CD4-positive, alpha-beta memory T cell (primary cell): ENCODE results near the gene L2HGDH. TPM values are rescaled to one million over a fixed set of nuclear protein-coding genes. Genes with fewer than 3 reads are reported as not detected.

Source experiments
- CTCF ChIA-PET: fragments of 350-600 bp; sonication (Branson Sonifier 250); formaldehyde crosslinking; loops from one replicate; lab custom pipeline; 2021; ENCODE audit warnings: inconsistent platforms; ENCODE audit not compliant: partially characterized antibody; lab: Charles Lee
- POLR2A ChIA-PET: fragments of 350-600 bp; sonication (Branson Sonifier 250); formaldehyde crosslinking; loops from one replicate; lab custom pipeline; 2021; ENCODE audit not compliant: partially characterized antibody; lab: Charles Lee
- DNase-seq, 5 donors: peaks; one replicate each; pipeline versions ENCODE4 v3.0.0 to v3.0.0-alpha.2; 2020 to 2022; ENCODE audit warnings: mixed read lengths in 1 of 5
- H3K27ac ChIP-seq: one replicate; pipeline ENCODE4 v1.7.0; 2013; ENCODE audit warnings: low read depth, low read length
- H3K27me3 ChIP-seq: 2 replicates; pipeline ENCODE4 v1.7.0; 2013; ENCODE audit warnings: mild to moderate bottlenecking, low read length, moderate library complexity; ENCODE audit not compliant: insufficient read depth
- H3K36me3 ChIP-seq: 2 replicates; pipeline ENCODE4 v1.7.0; 2013; ENCODE audit warnings: mild to moderate bottlenecking, low read length, moderate library complexity; ENCODE audit not compliant: insufficient read depth
- H3K4me1 ChIP-seq: 2 replicates; pipeline ENCODE4 v1.7.0; 2013; ENCODE audit warnings: mild to moderate bottlenecking, low read length, moderate library complexity; ENCODE audit not compliant: insufficient read depth
- H3K4me3 ChIP-seq, 2 donors: one replicate each; pipeline ENCODE4 v1.7.0; 2013; ENCODE audit warnings: low read length in 2 of 2, mild to moderate bottlenecking in 1 of 2
- H3K9me3 ChIP-seq, 2 donors: one replicate each; pipeline ENCODE4 v1.7.0; 2013; ENCODE audit warnings: low read length in 2 of 2, control low read depth in 1 of 2; ENCODE audit not compliant: control insufficient read depth in 1 of 2
- H3K27ac Mint-ChIP-seq, 7 donors: one replicate each; pipeline ENCODE4 v1.8.0; 2020 to 2021; ENCODE audit warnings: mixed read lengths in 7 of 7, mild to moderate bottlenecking in 6 of 7, inconsistent platforms in 3 of 7, moderate library complexity in 3 of 7
- H3K27me3 Mint-ChIP-seq, 2 donors: one replicate each; pipeline ENCODE4 v1.8.0; 2020 to 2021; ENCODE audit warnings: mixed read lengths in 2 of 2
- H3K36me3 Mint-ChIP-seq, 2 donors: one replicate each; pipeline ENCODE4 v1.8.0; 2020 to 2021; ENCODE audit warnings: mixed read lengths in 2 of 2, inconsistent platforms in 1 of 2, mild to moderate bottlenecking in 1 of 2
- H3K4me1 Mint-ChIP-seq, 4 donors: one replicate each; pipeline ENCODE4 v1.8.0; 2020 to 2021; ENCODE audit warnings: mixed read lengths in 4 of 4, mild to moderate bottlenecking in 1 of 4
- H3K4me3 Mint-ChIP-seq, 8 donors: one replicate each; pipeline ENCODE4 v1.8.0; 2020 to 2021; ENCODE audit warnings: mixed read lengths in 8 of 8, mild to moderate bottlenecking in 7 of 8, moderate library complexity in 6 of 8, inconsistent platforms in 3 of 8
- H3K9me3 Mint-ChIP-seq, 8 donors: one replicate each; pipeline ENCODE4 v1.8.0; 2020 to 2021; ENCODE audit warnings: mixed read lengths in 8 of 8, mild to moderate bottlenecking in 5 of 8, inconsistent platforms in 3 of 8, moderate library complexity in 1 of 8
- intact Hi-C: fragments of 100-400 bp; cut with micrococcal nuclease; formaldehyde crosslinking; loops from one replicate; pipeline ENCODE4 v1.15.1; 2023
- polyA plus RNA-seq, 2 donors: library from polyadenylated mRNA; unstranded; fragments of 300-500 nt; fragmentation: Illumina TruSeq; gene quantifications; one replicate each; pipeline ENCODE4 v1.2.3, GENCODE V29; 2021
- total RNA-seq, 2 experiments: library from RNA; stranded (reverse); gene quantifications; one replicate each; pipeline ENCODE4 v1.2.3, GENCODE V29; 2021

L2HGDH gene
- total and polyA plus RNA-seq, 4 experiments from 2014 or later = 3.0 to 6.1 (median 5.2) TPM

- H3K27me3 Mint-ChIP-seq = no peaks in the 10 kb centered on the region
- no peak for DNase-seq
- peaks cover 23 to 37% (median 29%) of the 10 kb centered on the region in 4 donors for H3K4me1 Mint-ChIP-seq
- no peak overlapping the region for H3K27ac ChIP-seq
- peaks cover 6% of the 10 kb centered on the region in 2 donors for H3K36me3 Mint-ChIP-seq
- no peaks in the 10 kb centered on the region for H3K9me3 Mint-ChIP-seq
- no peaks in the 10 kb centered on the region for H3K9me3 ChIP-seq
- POLR2A ChIA-PET = no interaction called here
- no peaks in the 10 kb centered on the region for H3K4me1 ChIP-seq
- no peak overlapping the region for H3K27ac Mint-ChIP-seq
- intact Hi-C loops = loop anchor here (2.0 kb wide), 1 partner anchor 15 kb away; the partner anchor contains the start of gene SOS2
- no peak overlapping the region for H3K4me3 Mint-ChIP-seq
- CTCF ChIA-PET = no interaction called here
- no peaks in the 10 kb centered on the region for H3K36me3 ChIP-seq
- H3K27me3 ChIP-seq = no peaks in the 10 kb centered on the region
- no peak overlapping the region for H3K4me3 ChIP-seq
These were observed 96.6 kb downstream of the L2HGDH start for GRCh38 chr14:50215416-50215815.

GRCh38 chr14:50213795-50214194 is 98.2 kb downstream of the L2HGDH start:
- Mint-ChIP-seq H3K4me3 (no peak overlapping the region), H3K27me3 (no peaks in the 10 kb centered on the region), H3K36me3 (peaks cover 4% of the 10 kb centered on the region in 2 donors), H3K4me1 (peaks cover 16 to 38% (median 23%) of the 10 kb centered on the region in 4 donors), H3K27ac (no peak overlapping the region), H3K9me3 (no peaks in the 10 kb centered on the region)
- ChIA-PET POLR2A (interaction anchor here (1.1 kb wide), 1 partner anchor 15 kb away, joined by 3 read pairs; no protein-coding TSS in a partner anchor), CTCF (no interaction called here)
- intact Hi-C loops = loop anchor here (2.0 kb wide), 1 partner anchor 17 kb away; the partner anchor contains the start of gene SOS2
- no peak overlapping the region for H3K27ac ChIP-seq
- no peaks in the 10 kb centered on the region for H3K4me1 ChIP-seq
- H3K9me3 ChIP-seq = no peaks in the 10 kb centered on the region
- H3K27me3 ChIP-seq = no peaks in the 10 kb centered on the region
- H3K4me3 ChIP-seq = no peak overlapping the region
- DNase-seq = no peak
- no peaks in the 10 kb centered on the region for H3K36me3 ChIP-seq

GRCh38 chr14:50212726-50213125 is 99.3 kb downstream of the L2HGDH start:
- ChIA-PET CTCF (no interaction called here), POLR2A (no interaction called here)
- Histone ChIP-seq H3K27me3 (no peaks in the 10 kb centered on the region), H3K27ac (no peak overlapping the region), H3K4me3 (no peak overlapping the region), H3K4me1 (no peaks in the 10 kb centered on the region), H3K9me3 (no peaks in the 10 kb centered on the region), H3K36me3 (no peaks in the 10 kb centered on the region)
- Mint-ChIP-seq H3K27ac (peak overlapping the region in 2 of 7 donors; percentile 3 to 8), H3K36me3 (peaks cover 0 to 4% of the 10 kb centered on the region in 2 donors), H3K4me3 (no peak overlapping the region), H3K27me3 (no peaks in the 10 kb centered on the region), H3K9me3 (no peaks in the 10 kb centered on the region), H3K4me1 (peaks cover 15 to 34% (median 19%) of the 10 kb centered on the region in 4 donors)
- intact Hi-C loops = no loop called here
- no peak for DNase-seq

GRCh38 chr14:50210074-50210473 is 102.0 kb downstream of the L2HGDH start:
- H3K4me1 Mint-ChIP-seq = peaks cover 10 to 28% (median 16%) of the 10 kb centered on the region in 4 donors
- CTCF ChIA-PET = interaction anchor here (1.2 kb wide), 1 partner anchor 358 kb away, joined by 3 read pairs; the partner anchor contains the start of gene NEMF

GRCh38 chr14:50198499-50198898 is 113.5 kb downstream of the L2HGDH start:
- Histone ChIP-seq H3K9me3 (no peaks in the 10 kb centered on the region), H3K36me3 (no peaks in the 10 kb centered on the region), H3K27me3 (no peaks in the 10 kb centered on the region), H3K4me3 (no peak overlapping the region), H3K4me1 (no peaks in the 10 kb centered on the region), H3K27ac (no peak overlapping the region)
- Mint-ChIP-seq H3K27me3 (no peaks in the 10 kb centered on the region), H3K36me3 (peaks cover 12 to 47% of the 10 kb centered on the region in 2 donors), H3K4me1 (no peaks in the 10 kb centered on the region), H3K9me3 (no peaks in the 10 kb centered on the region), H3K27ac (no peak overlapping the region), H3K4me3 (no peak overlapping the region)
- DNase-seq = no peak
- intact Hi-C loops = no loop called here
- ChIA-PET CTCF (no interaction called here), POLR2A (no interaction called here)

More at GRCh38 chr14:50210074-50210473, 102.0 kb downstream of the L2HGDH start:
- Mint-ChIP-seq H3K27ac (no peak overlapping the region), H3K27me3 (no peaks in the 10 kb centered on the region), H3K9me3 (no peaks in the 10 kb centered on the region), H3K36me3 (peaks cover 2 to 4% of the 10 kb centered on the region in 2 donors), H3K4me3 (no peak overlapping the region)
- POLR2A ChIA-PET = no interaction called here
- Histone ChIP-seq H3K27me3 (no peaks in the 10 kb centered on the region), H3K9me3 (no peaks in the 10 kb centered on the region), H3K4me3 (no peak overlapping the region), H3K36me3 (no peaks in the 10 kb centered on the region), H3K4me1 (no peaks in the 10 kb centered on the region), H3K27ac (no peak overlapping the region)
- intact Hi-C loops = no loop called here
- DNase-seq = no peak

GRCh38 chr14:50191499-50191898 is 120.5 kb downstream of the L2HGDH start:
- DNase-seq = no peak
- no peaks in the 10 kb centered on the region for H3K27me3 Mint-ChIP-seq
- Histone ChIP-seq H3K36me3 (no peaks in the 10 kb centered on the region), H3K27me3 (no peaks in the 10 kb centered on the region), H3K4me3 (no peak overlapping the region), H3K27ac (no peak overlapping the region), H3K4me1 (no peaks in the 10 kb centered on the region), H3K9me3 (no peaks in the 10 kb centered on the region)
- no peak overlapping the region for H3K4me3 Mint-ChIP-seq
- ChIA-PET CTCF (no interaction called here), POLR2A (no interaction called here)
- H3K9me3 Mint-ChIP-seq = no peaks in the 10 kb centered on the region
- peak overlapping the region in 1 of 7 donors; percentile 57 for H3K27ac Mint-ChIP-seq
- peaks cover 14 to 33% of the 10 kb centered on the region in 2 donors for H3K36me3 Mint-ChIP-seq
- peaks cover 0 to 1% (median under 1%) of the 10 kb centered on the region in 4 donors for H3K4me1 Mint-ChIP-seq
- intact Hi-C loops = no loop called here
